Activated CD4-positive, alpha-beta T cell treated with anti-CD3 and anti-CD28 coated beads for 36 hours (primary cell): Measurements from ENCODE around the gene CTSA. TPM values are rescaled to one million over a fixed set of nuclear protein-coding genes. Genes with fewer than 3 reads are reported as not detected.

Source experiments
- ATAC-seq: fragments of 200-7000 bp; cut with Tn5 transposase; one replicate; pipeline ENCODE4 v1.10.0; 2021; ENCODE audit warnings: mild to moderate bottlenecking, moderate library complexity
- CTCF ChIA-PET: fragments of 350-600 bp; sonication (Branson Sonifier 250); formaldehyde crosslinking; loops from one replicate; lab custom pipeline; 2021; ENCODE audit warnings: antibody characterized with exemption; lab: Charles Lee
- POLR2A ChIA-PET: fragments of 350-600 bp; sonication (Branson Sonifier 250); formaldehyde crosslinking; loops from one replicate; lab custom pipeline; 2021; ENCODE audit warnings: antibody characterized with exemption, inconsistent platforms; lab: Charles Lee
- DNase-seq: peaks from one replicate; pipeline ENCODE4 v3.0.0-alpha.2; 2020
- H3K27ac Mint-ChIP-seq: one replicate; pipeline ENCODE4 v1.8.0; 2021; ENCODE audit warnings: mixed read lengths
- H3K27me3 Mint-ChIP-seq: one replicate; pipeline ENCODE4 v1.8.0; 2021; ENCODE audit warnings: mixed read lengths
- H3K36me3 Mint-ChIP-seq: one replicate; pipeline ENCODE4 v1.8.0; 2021; ENCODE audit warnings: low read depth, mixed read lengths
- H3K4me1 Mint-ChIP-seq: one replicate; pipeline ENCODE4 v1.8.0; 2021; ENCODE audit warnings: mixed read lengths
- H3K4me3 Mint-ChIP-seq: one replicate; pipeline ENCODE4 v1.8.0; 2021; ENCODE audit warnings: mild to moderate bottlenecking, moderate library complexity, mixed read lengths
- H3K9me3 Mint-ChIP-seq: one replicate; pipeline ENCODE4 v1.8.0; 2021; ENCODE audit warnings: low read depth, mixed read lengths
- intact Hi-C, 2 experiments: fragments of 100-400 bp; cut with DNase I in 1 of 2; cut with micrococcal nuclease in 1 of 2; formaldehyde crosslinking; loops; one replicate each; pipeline versions ENCODE4 v1.14.2 to v1.15.1; 2022 to 2024; cut with DNase I, micrococcal nuclease
- total RNA-seq, 2 experiments: library from RNA; stranded (reverse); gene quantifications; one replicate each; pipeline ENCODE4 v1.2.3, GENCODE V29; 2021

CTSA gene
- total RNA-seq = 10 to 100 TPM; 36.4 to 45.6 TPM

DNA sequence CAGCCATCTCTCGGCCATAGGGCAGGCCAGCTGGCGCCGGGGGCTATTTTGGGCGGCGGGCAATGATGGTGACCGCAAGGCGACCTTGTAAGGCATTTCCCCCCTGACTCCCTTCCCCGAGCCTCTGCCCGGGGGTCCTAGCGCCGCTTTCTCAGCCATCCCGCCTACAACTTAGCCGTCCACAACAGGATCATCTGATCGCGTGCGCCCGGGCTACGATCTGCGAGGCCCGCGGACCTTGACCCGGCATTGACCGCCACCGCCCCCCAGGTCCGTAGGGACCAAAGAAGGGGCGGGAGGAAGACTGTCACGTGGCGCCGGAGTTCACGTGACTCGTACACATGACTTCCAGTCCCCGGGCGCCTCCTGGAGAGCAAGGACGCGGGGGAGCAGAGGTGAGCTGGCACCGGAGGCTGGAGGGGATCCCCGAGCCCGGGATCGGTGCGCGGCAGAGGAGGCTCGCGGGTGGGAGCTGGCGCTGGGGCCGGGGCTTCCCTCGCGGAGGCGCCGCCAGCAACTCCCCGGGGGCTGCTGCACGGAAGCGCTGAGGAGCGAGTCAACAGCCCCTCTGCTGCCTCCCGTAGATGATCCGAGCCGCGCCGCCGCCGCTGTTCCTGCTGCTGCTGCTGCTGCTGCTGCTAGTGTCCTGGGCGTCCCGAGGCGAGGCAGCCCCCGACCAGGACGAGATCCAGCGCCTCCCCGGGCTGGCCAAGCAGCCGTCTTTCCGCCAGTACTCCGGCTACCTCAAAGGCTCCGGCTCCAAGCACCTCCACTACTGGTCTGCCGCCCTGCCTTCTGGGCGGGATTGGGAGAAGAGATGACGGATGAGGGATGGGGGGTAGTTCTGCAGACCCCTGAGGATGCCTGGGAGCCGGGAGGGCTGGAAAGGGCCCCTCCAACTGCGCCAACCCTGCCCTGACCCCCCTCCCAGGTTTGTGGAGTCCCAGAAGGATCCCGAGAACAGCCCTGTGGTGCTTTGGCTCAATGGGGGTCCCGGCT, at the start of gene CTSA, which contains the start of gene NEURL2:
CTSA (plus strand) TSS at position 351 of the 999 bp plus-strand sequence; CDS start at position 585, 234 bp downstream.
NEURL2 (minus strand) TSS at position 224 of the 999 bp plus-strand sequence; CDS start at position 7, 217 bp downstream.
- CTCF ChIA-PET = interaction anchor here (1.1 to 1.8 kb wide), 7 partner anchors 10 to 94 kb away, joined by 3 to 10 read pairs (median 5); partner anchors contain the start of genes PCIF1 and ZSWIM1
- intact Hi-C loops = loop anchor here (1.0 to 2.0 kb wide), 9 partner anchors 10 to 100 kb away; partner anchors contain the start of genes ACOT8 (in 2 of the 2), UBE2C (in 2 of the 2), ZSWIM1 (in 2 of the 2) and ZSWIM3 (in 2 of the 2)
- Mint-ChIP-seq H3K27ac (peak within 1 kb of the TSS; percentile 87), H3K4me3 (peak within 1 kb of the TSS; percentile 89), H3K36me3 (peaks cover 23% of the 10 kb centered on the region), H3K4me1 (peaks cover 32% of the 10 kb centered on the region), H3K27me3 (no peaks in the 10 kb centered on the region), H3K9me3 (no peaks in the 10 kb centered on the region)
- POLR2A ChIA-PET = interaction anchor here (0.6 to 2.2 kb wide), 3 partner anchors 10 to 78 kb away, joined by 3 to 7 read pairs (median 5); partner anchors contain the start of gene ZSWIM1
- ATAC-seq (peak; percentile 80), DNase-seq (peak; percentile 94)

DNA sequence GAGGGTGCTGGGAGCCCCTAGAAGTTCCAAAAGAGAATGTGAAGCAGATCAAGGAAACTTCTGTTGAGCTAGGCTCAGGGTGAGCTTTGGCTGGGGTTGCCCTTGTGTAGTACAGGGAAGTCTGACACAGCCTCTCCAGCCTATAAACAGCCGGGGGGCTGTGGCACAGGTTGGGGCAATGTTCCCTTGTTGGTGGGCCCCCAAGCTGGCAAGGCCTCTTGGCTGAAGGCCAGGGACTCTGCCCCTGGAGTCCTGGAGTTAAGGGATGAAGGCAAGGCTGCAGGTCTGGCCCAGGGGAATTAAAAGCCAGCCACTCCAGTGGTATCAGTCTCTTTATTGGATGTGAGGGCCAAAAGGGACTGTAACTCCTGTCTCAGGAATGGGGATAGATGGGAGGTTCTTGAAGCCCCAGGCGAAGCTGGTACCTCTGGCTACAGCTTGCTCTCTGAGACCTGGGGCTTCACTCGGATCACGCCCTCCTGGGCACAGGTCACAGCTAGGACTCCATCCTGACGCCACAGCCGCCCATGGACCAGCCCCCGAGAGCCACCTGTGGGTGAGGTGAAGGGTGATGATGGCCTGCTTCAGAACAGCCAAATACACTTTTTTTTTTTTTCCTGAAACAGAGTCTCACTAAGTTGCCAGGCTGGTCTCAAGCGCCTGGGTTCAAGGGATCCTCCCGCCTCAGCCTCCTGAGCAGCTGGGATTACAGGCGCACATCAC, 49.6 kb upstream of the CTSA start:
- CTCF ChIA-PET = no interaction called here
- ATAC-seq (no peak), DNase-seq (no peak)
- H3K27ac Mint-ChIP-seq = no peak overlapping the region
- no peaks in the 10 kb centered on the region for H3K4me1 Mint-ChIP-seq
- intact Hi-C loops = no loop called here
- no peaks in the 10 kb centered on the region for H3K9me3 Mint-ChIP-seq
- no peak overlapping the region for H3K4me3 Mint-ChIP-seq
- POLR2A ChIA-PET = no interaction called here
- peaks cover 4% of the 10 kb centered on the region for H3K36me3 Mint-ChIP-seq
- no peaks in the 10 kb centered on the region for H3K27me3 Mint-ChIP-seq

DNA sequence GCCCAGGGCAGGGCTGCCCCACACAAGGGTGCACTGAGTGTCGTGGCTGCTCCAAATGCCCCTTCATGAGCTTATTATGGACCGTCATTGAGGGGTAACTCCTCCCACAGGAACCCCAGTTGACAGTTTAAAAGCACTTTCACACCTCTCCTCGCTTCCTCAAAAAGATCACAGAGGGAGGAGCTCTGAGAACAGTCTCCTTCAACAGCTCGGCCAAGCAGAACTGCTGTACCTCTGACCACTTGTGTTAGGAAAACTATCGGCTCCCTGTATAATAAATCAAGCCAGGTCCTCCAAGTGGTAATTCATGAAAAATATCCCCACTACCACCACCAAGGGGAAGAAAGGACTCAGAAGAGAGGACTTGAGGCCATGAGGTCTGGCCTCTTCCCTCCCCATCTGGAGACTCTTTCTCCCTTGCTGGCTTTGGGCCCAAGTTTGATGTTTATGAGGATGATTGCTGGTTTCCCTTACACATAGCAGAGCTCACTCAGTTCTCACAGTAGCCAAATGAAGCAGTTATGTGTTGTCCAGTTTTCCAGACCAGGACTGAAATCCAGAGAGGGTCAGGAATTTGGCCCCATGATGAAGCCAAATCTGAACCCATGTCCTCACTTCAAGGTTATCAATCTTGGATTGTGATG, 48.8 kb upstream of the CTSA start:
- H3K36me3 Mint-ChIP-seq = peaks cover 4% of the 10 kb centered on the region
- H3K27me3 Mint-ChIP-seq = no peaks in the 10 kb centered on the region
- intact Hi-C loops = no loop called here
- no peak overlapping the region for H3K27ac Mint-ChIP-seq
- H3K9me3 Mint-ChIP-seq = no peaks in the 10 kb centered on the region
- H3K4me3 Mint-ChIP-seq = no peak overlapping the region
- no peaks in the 10 kb centered on the region for H3K4me1 Mint-ChIP-seq
- ATAC-seq (no peak), DNase-seq (no peak)
- ChIA-PET CTCF (interaction anchor here (0.8 kb wide), 1 partner anchor 395 kb away, joined by 3 read pairs; no protein-coding TSS in a partner anchor), POLR2A (no interaction called here)

DNA sequence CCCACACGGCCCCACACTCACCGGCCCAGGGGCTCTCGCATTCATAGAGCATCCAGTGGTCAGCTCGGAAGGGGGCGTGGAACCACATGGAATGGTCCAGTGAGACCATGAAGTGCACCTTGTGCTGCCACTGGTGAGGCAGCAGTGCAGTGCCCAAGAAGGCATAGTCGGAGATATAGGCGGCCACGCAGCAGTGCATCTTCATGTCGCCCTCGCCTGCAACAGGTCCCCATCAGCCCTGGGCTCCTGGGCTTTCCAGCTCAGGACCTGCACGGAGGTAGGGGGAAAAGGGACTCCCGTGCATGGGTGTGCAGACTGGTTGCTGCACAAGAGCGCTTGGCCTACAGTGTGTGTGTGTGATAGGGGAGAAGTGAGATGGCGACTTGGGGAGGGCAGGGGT, 47.6 kb upstream of the CTSA start:
- DNase-seq = no peak
- no peak overlapping the region for H3K4me3 Mint-ChIP-seq
- H3K9me3 Mint-ChIP-seq = no peaks in the 10 kb centered on the region
- ATAC-seq = no peak
- H3K4me1 Mint-ChIP-seq = no peaks in the 10 kb centered on the region
- ChIA-PET CTCF (interaction anchor here (0.6 kb wide), 1 partner anchor 72 kb away, joined by 4 read pairs; no protein-coding TSS in a partner anchor), POLR2A (no interaction called here)
- intact Hi-C loops = no loop called here
- H3K27ac Mint-ChIP-seq = no peak overlapping the region
- H3K36me3 Mint-ChIP-seq = peaks cover 9% of the 10 kb centered on the region
- H3K27me3 Mint-ChIP-seq = no peaks in the 10 kb centered on the region

DNA sequence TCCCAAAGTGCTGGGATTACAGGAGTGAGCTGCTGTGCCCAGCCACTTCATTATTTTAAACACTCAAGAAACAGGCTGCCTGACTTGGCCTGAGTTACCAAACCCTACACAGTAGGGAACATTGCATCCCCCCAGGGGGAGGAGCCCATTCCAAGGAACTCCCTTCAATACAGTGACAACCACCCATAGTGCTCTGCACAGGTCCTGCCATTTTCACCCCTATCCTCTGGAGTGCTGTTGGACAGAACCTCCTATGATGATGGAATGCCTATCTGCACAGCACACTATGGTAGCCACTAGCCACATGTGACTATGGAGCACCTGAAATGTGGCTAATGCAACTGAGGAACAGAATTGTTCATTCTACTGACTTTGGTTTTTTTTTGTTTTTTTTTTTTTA, 45.7 kb upstream of the CTSA start:
- H3K9me3 Mint-ChIP-seq = no peaks in the 10 kb centered on the region
- peaks cover 11% of the 10 kb centered on the region for H3K36me3 Mint-ChIP-seq
- H3K4me1 Mint-ChIP-seq = no peaks in the 10 kb centered on the region
- H3K27me3 Mint-ChIP-seq = no peaks in the 10 kb centered on the region
- ATAC-seq (no peak), DNase-seq (no peak)
- H3K4me3 Mint-ChIP-seq = no peak overlapping the region
- ChIA-PET CTCF (interaction anchor here (1.0 kb wide), 1 partner anchor 14 kb away, joined by 3 read pairs; no protein-coding TSS in a partner anchor), POLR2A (no interaction called here)
- no peak overlapping the region for H3K27ac Mint-ChIP-seq
- intact Hi-C loops = no loop called here

DNA sequence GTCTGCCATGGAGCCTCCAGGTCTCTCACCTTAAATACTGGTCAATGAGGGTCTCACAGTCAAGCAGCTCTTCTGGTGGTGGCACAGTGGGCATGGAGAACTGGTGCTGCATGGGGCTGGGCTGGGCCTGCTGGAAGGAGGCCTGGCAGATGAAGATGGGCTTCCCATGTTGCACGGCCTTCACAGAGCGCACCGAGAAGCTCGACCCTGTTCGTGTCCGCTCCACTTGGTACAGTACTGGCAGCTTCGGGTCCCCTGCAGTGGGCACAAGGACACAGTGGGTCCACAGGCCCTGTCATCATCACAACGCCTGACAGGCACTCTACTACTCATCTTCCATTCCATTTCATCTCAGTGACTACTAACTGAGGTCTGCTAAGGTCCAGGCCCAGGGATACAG, 42.7 kb upstream of the CTSA start:
- peaks cover under 1% of the 10 kb centered on the region for H3K4me1 Mint-ChIP-seq
- intact Hi-C loops = no loop called here
- no peak overlapping the region for H3K4me3 Mint-ChIP-seq
- ChIA-PET POLR2A (interaction anchor here (0.6 kb wide), 1 partner anchor 33 kb away, joined by 3 read pairs; no protein-coding TSS in a partner anchor), CTCF (no interaction called here)
- H3K36me3 Mint-ChIP-seq = peaks cover 18% of the 10 kb centered on the region
- H3K27me3 Mint-ChIP-seq = no peaks in the 10 kb centered on the region
- no peak overlapping the region for H3K27ac Mint-ChIP-seq
- no peaks in the 10 kb centered on the region for H3K9me3 Mint-ChIP-seq
- DNase-seq (no peak), ATAC-seq (no peak)

DNA sequence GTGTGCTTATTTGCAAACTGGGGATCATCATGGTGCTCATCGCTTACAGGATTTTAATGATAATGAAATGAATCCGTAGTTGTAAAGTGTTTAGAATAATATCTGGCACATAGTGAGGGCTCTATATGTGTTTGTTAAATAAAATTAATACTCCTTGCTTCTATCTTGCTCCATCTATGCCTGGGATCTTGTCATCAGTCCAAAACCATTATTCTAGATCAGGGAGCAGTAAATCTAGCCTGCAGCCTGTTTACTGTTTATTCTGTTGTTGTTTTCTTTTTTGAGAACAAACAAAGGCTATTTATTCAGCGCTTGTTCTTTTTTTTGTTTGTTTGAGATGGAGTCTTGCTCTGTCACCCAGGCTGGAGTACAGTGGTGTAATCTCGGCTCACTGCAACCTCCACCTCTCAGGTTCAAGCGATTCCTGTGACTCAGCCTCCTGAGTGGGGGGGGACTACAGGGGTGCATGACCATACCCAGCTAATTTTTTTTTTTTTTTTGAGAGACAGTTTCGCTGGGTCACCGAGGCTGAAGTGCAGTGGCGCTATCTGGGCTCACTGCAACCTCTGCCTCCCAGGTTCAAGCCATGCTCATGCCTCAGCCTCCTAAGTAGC, 42.1 kb upstream of the CTSA start:
- Mint-ChIP-seq H3K9me3 (no peaks in the 10 kb centered on the region), H3K27ac (no peak overlapping the region), H3K4me1 (peaks cover 6% of the 10 kb centered on the region), H3K36me3 (peaks cover 18% of the 10 kb centered on the region), H3K4me3 (no peak overlapping the region), H3K27me3 (no peaks in the 10 kb centered on the region)
- CTCF ChIA-PET = interaction anchor here (0.8 kb wide), 1 partner anchor 393 kb away, joined by 3 read pairs; no protein-coding TSS in a partner anchor
- no peak for ATAC-seq
- intact Hi-C loops = no loop called here
- no peak for DNase-seq
- POLR2A ChIA-PET = no interaction called here

DNA sequence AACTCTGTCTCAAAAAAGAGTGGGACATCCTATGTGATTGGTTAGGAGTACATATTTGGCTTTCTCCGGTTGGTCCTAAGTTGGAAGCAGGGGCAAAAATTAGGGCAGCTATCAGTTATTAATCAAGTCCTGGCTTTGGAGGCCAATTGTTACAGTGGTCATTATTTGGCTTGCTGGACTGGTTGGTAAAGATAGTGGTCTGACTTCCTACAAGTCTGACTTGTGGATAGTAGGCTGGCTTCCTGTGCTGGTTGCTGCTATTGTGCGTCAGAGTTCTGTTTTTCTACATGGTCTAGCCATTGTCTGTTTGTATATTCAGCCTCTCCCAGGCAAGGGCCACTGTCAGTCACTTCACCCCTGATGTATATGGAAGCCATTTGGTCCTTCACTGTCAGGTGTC, 40.9 kb upstream of the CTSA start:
- no peak for ATAC-seq
- H3K27ac Mint-ChIP-seq = no peak overlapping the region
- H3K9me3 Mint-ChIP-seq = no peaks in the 10 kb centered on the region
- H3K4me3 Mint-ChIP-seq = no peak overlapping the region
- DNase-seq = no peak
- intact Hi-C loops = no loop called here
- H3K27me3 Mint-ChIP-seq = no peaks in the 10 kb centered on the region
- peaks cover 12% of the 10 kb centered on the region for H3K4me1 Mint-ChIP-seq
- peaks cover 23% of the 10 kb centered on the region for H3K36me3 Mint-ChIP-seq
- ChIA-PET POLR2A (no interaction called here), CTCF (interaction anchor here (0.7 to 0.8 kb wide), 3 partner anchors 12 to 394 kb away, joined by 3 read pairs; no protein-coding TSS in a partner anchor)

DNA sequence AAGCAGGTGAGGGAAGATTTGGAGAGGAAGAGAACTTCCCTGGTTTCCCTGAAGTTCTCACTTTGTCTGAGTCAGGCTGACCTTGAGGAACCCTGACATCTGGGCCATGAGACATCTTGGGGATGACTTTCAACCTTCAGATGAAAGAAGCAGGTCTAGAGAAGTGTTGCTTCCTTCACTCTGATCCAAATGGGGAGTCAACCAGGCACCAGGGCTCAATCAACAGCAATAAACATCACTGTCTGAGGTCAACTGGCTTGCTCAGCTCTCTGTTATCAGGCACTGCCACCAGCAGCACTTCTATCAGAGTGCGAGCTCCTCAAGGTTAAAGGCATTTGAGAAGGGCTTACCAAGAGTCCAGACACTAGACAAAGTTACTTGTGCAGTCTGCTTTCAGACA, 40.2 kb upstream of the CTSA start:
- ChIA-PET POLR2A (interaction anchor here (0.6 kb wide), 1 partner anchor 34 kb away, joined by 3 read pairs; no protein-coding TSS in a partner anchor), CTCF (interaction anchor here (1.3 kb wide), 1 partner anchor 38 kb away, joined by 3 read pairs; no protein-coding TSS in a partner anchor)
- no peak for DNase-seq
- peaks cover 20% of the 10 kb centered on the region for H3K36me3 Mint-ChIP-seq
- no peaks in the 10 kb centered on the region for H3K9me3 Mint-ChIP-seq
- peaks cover 16% of the 10 kb centered on the region for H3K4me1 Mint-ChIP-seq
- ATAC-seq = no peak
- intact Hi-C loops = no loop called here
- no peak overlapping the region for H3K27ac Mint-ChIP-seq
- no peaks in the 10 kb centered on the region for H3K27me3 Mint-ChIP-seq
- H3K4me3 Mint-ChIP-seq = no peak overlapping the region

DNA sequence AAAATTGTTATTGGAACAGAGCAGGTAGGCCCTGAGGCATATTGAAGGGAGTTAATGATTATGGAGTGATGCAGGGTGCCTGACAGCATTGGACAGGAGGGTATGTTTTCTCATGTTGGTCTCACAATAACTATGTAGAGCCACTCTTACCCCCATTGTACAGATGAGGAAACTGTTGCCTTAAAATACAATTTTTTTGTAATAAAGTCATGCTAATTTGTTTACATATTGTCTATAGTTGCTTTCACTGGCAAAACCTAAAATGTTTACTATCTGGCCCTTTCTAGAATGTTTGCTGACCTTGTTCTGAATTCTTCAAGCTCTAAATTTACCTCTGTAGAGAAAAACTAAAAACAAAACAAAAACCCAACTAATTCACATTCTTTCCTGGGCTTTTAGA, 39.6 kb upstream of the CTSA start:
- H3K36me3 Mint-ChIP-seq = peaks cover 20% of the 10 kb centered on the region
- H3K9me3 Mint-ChIP-seq = no peaks in the 10 kb centered on the region
- H3K27me3 Mint-ChIP-seq = no peaks in the 10 kb centered on the region
- DNase-seq (no peak), ATAC-seq (no peak)
- no peak overlapping the region for H3K4me3 Mint-ChIP-seq
- peaks cover 21% of the 10 kb centered on the region for H3K4me1 Mint-ChIP-seq
- no peak overlapping the region for H3K27ac Mint-ChIP-seq
- ChIA-PET POLR2A (no interaction called here), CTCF (interaction anchor here (1.3 kb wide), 1 partner anchor 37 kb away, joined by 3 read pairs; no protein-coding TSS in a partner anchor)
- intact Hi-C loops = no loop called here
